ENCODE measurements around the gene ADAMTS14. TPM values are rescaled to one million over a fixed set of nuclear protein-coding genes. Genes with fewer than 3 reads are reported as not detected.

ADAMTS14 gene
- total RNA-seq, 3 donors from 2014 or later, result under 0.01 to 0.15 (median under 0.01) TPM

GRCh38 chr10:70669732-70670317 lies 2.5 kb upstream of the ADAMTS14 start:
- DNase-seq (ENCODE audit: low spot score in 2 of 2), result no peak
- no peaks in the 10 kb centered on the region for H3K36me3 ChIP-seq
- TF ChIP-seq POLR2AphosphoS5 (IDR thresholded peaks at IDR 0.05), result no peak
- no peak overlapping the region for H3K27ac ChIP-seq
- no peaks in the 10 kb centered on the region for H3K9me3 ChIP-seq
- intact Hi-C loops (cut with DNase I; ENCODE audit: low total_unique reads), result no loop called here
- H3K4me1 ChIP-seq, result no peaks in the 10 kb centered on the region
- H3K27me3 ChIP-seq, result peaks cover 6 to 13% of the 10 kb centered on the region in 2 donors
- no peak overlapping the region for H3K4me3 ChIP-seq

- H3K27me3 ChIP-seq, result peaks cover 6 to 14% of the 10 kb centered on the region in 2 donors
- TF ChIP-seq POLR2A (IDR thresholded peaks at IDR 0.05) (no peak), POLR2AphosphoS5 (IDR thresholded peaks at IDR 0.05) (no peak), CTCF (IDR thresholded peaks at IDR 0.05) (no peak)
- peak overlapping the region; percentile 27 to 66 (median 40) for H3K4me3 ChIP-seq
Measured at GRCh38 chr10:70671619-70672164, 614 bp upstream of the ADAMTS14 start.

GRCh38 chr10:70673043-70673928 lies 980 bp downstream of the ADAMTS14 start:
- no peak for TF ChIP-seq POLR2A (IDR thresholded peaks at IDR 0.05)
- no peak for DNase-seq (ENCODE audit: low spot score in 2 of 2)
- Histone ChIP-seq H3K4me1 (no peaks in the 10 kb centered on the region), H3K27ac (no peak overlapping the region), H3K4me3 (peak overlapping the region; percentile 27 to 66 (median 40)), H3K9me3 (no peaks in the 10 kb centered on the region), H3K36me3 (no peaks in the 10 kb centered on the region), H3K27me3 (peaks cover 6 to 18% of the 10 kb centered on the region in 2 donors)
- intact Hi-C loops (cut with DNase I; ENCODE audit: low total_unique reads), result no loop called here

More at GRCh38 chr10:70671619-70672164, 614 bp upstream of the ADAMTS14 start:
- Histone ChIP-seq H3K36me3 (no peaks in the 10 kb centered on the region), H3K4me1 (no peaks in the 10 kb centered on the region), H3K27ac (no peak overlapping the region), H3K9me3 (no peaks in the 10 kb centered on the region)
- intact Hi-C loops (cut with DNase I; ENCODE audit: low total_unique reads), result no loop called here
- no peak for DNase-seq (ENCODE audit: low spot score in 2 of 2)

- no peak overlapping the region for H3K4me3 ChIP-seq
- H3K27me3 ChIP-seq, result peaks cover 6 to 18% of the 10 kb centered on the region in 2 donors
- intact Hi-C loops (cut with DNase I; ENCODE audit: low total_unique reads), result no loop called here
- no peak overlapping the region for H3K27ac ChIP-seq
- H3K4me1 ChIP-seq, result no peaks in the 10 kb centered on the region
- TF ChIP-seq POLR2AphosphoS5 (IDR thresholded peaks at IDR 0.05), result no peak
- no peak for TF ChIP-seq CTCF (IDR thresholded peaks at IDR 0.05)
- TF ChIP-seq POLR2A (IDR thresholded peaks at IDR 0.05), result no peak
- no peak for DNase-seq (ENCODE audit: low spot score in 2 of 2)
- no peaks in the 10 kb centered on the region for H3K9me3 ChIP-seq
- no peaks in the 10 kb centered on the region for H3K36me3 ChIP-seq
Measured at GRCh38 chr10:70673929-70674559, 1.7 kb downstream of the ADAMTS14 start.

- TF ChIP-seq POLR2A (IDR thresholded peaks at IDR 0.05) (no peak), CTCF (IDR thresholded peaks at IDR 0.05) (no peak), POLR2AphosphoS5 (IDR thresholded peaks at IDR 0.05) (no peak)
- no peak for DNase-seq (ENCODE audit: low spot score in 2 of 2)
- Histone ChIP-seq H3K36me3 (no peaks in the 10 kb centered on the region), H3K27ac (no peak overlapping the region), H3K4me3 (no peak overlapping the region), H3K27me3 (peaks cover 6 to 18% of the 10 kb centered on the region in 2 donors), H3K4me1 (no peaks in the 10 kb centered on the region), H3K9me3 (no peaks in the 10 kb centered on the region)
- intact Hi-C loops (cut with DNase I; ENCODE audit: low total_unique reads), result loop anchor here (5.0 kb wide), 1 partner anchor 408 kb away; no protein-coding TSS in a partner anchor
Measured at GRCh38 chr10:70674560-70675495, 2.5 kb downstream of the ADAMTS14 start.
